GM12878 (cell line): ENCODE data around the gene NFATC1. TPM values are rescaled to one million over a fixed set of nuclear protein-coding genes. Genes with fewer than 3 reads are reported as not detected.
A peak's percentile ranks its signal among the peaks of the same experiment; 100 is the strongest.

Experiments
- ATAC-seq: fragments of 200-7000 bp; cut with Tn5 transposase; 3 replicates; pipeline ENCODE4 v1.9.1; 2020; ENCODE audit warnings: mild to moderate bottlenecking, moderate library complexity
- BruUV-seq: library from RNA; stranded (reverse); fragments of 400-500 nt; replicated peaks from 2 replicates; lab custom pipeline; 2021; lab: Mats Ljungman, UMichigan
- CTCF ChIA-PET: fragments of 300-600 bp; sonication (Branson Sonifier 250); formaldehyde crosslinking; extraction: SDS; loops from one replicate; lab custom pipeline; 2021; ENCODE audit warnings: inconsistent platforms; lab: Yijun Ruan, JAX
- POLR2A ChIA-PET: fragments of 350-600 bp; formaldehyde crosslinking; extraction: SDS; loops from one replicate; lab custom pipeline; 2021; ENCODE audit warnings: inconsistent platforms; lab: Charles Lee
- RAD21 ChIA-PET: fragments of 300-600 bp; sonication (Branson Sonifier 250); formaldehyde crosslinking; loops from one replicate; lab custom pipeline; 2023; ENCODE audit warnings: antibody characterized with exemption; ENCODE audit not compliant: unreplicated experiment; lab: Charles Lee
- SMC1A ChIA-PET: fragments of 300-600 bp; sonication (Branson Sonifier 250); formaldehyde crosslinking; loops from one replicate; lab custom pipeline; 2023; ENCODE audit not compliant: unreplicated experiment, uncharacterized antibody; lab: Charles Lee
- DNase-seq: peaks from one replicate; pipeline ENCODE4 v3.0.0-alpha.2; 2011; ENCODE audit warnings: low read depth, low spot score
- FAIRE-seq: peaks from 3 replicates; lab custom pipeline; 2011; peaks lifted over from hg19 to GRCh38; lab: Jason Lieb, UNC
- H2AFZ ChIP-seq: 2 replicates; pipeline ENCODE4 v1.6.0; 2011; ENCODE audit warnings: low read depth, low read length, control low read depth; ENCODE audit not compliant: control insufficient read depth
- H3K27ac ChIP-seq: 2 replicates; pipeline ENCODE4 v1.5.1; 2011; ENCODE audit warnings: control low read depth; ENCODE audit not compliant: control insufficient read depth, insufficient read depth
- H3K27me3 ChIP-seq, 2 experiments: replicated peaks in 1 of 2; 2 replicates each; pipeline versions ENCODE4 v1.6.0 to v1.6.1; 2011; ENCODE audit warnings: low read length in 1 of 2; ENCODE audit not compliant: control insufficient read depth in 2 of 2, insufficient read depth in 2 of 2
- H3K36me3 ChIP-seq, 2 experiments: 2 replicates each; pipeline ENCODE4 v1.5.1; 2011; ENCODE audit warnings: low read length in 1 of 2; ENCODE audit not compliant: control insufficient read depth in 2 of 2, insufficient read depth in 2 of 2
- H3K4me1 ChIP-seq: 2 replicates; pipeline ENCODE4 v1.6.1; 2011; ENCODE audit warnings: mild to moderate bottlenecking, low read length, moderate library complexity, mixed read lengths; ENCODE audit not compliant: control insufficient read depth, insufficient read depth
- H3K4me2 ChIP-seq: 2 replicates; pipeline ENCODE4 v1.6.0; 2011; ENCODE audit warnings: control low read depth; ENCODE audit not compliant: control insufficient read depth, insufficient read depth
- H3K4me3 ChIP-seq: fragments of 200-600 bp; sonication (generic); 2 replicates; pipeline ENCODE4 v1.5.1; 2016
- H3K79me2 ChIP-seq: 2 replicates; pipeline ENCODE4 v1.6.0; 2011; ENCODE audit warnings: low read length; ENCODE audit not compliant: control insufficient read depth, insufficient read depth
- H3K9ac ChIP-seq: 2 replicates; pipeline ENCODE4 v1.8.0; 2011; ENCODE audit warnings: low read length, control low read depth, mixed read lengths; ENCODE audit not compliant: control insufficient read depth, insufficient read depth
- H3K9me3 ChIP-seq: replicated peaks from 3 replicates; pipeline ENCODE4 v1.5.1; 2011; ENCODE audit warnings: mild to moderate bottlenecking, low read length; ENCODE audit not compliant: control insufficient read depth, insufficient read depth
- H4K20me1 ChIP-seq: 2 replicates; pipeline ENCODE4 v1.6.0; 2011; ENCODE audit not compliant: control insufficient read depth, insufficient read depth
- BHLHE40 ChIP-seq, 2 experiments: fragments of 450-650 bp in 1 of 2; IDR thresholded peaks; 2 replicates each; pipeline ENCODE4 v1.6.1; 2011 to 2017; ENCODE audit warnings: low read depth in 2 of 2, borderline replicate concordance in 1 of 2, improper control_type of control experiment in 1 of 2, low read length in 1 of 2, mild to moderate bottlenecking in 1 of 2
- CBX5 ChIP-seq: sonication (generic); IDR thresholded peaks from 2 replicates; pipeline ENCODE4 v1.6.1; 2016; ENCODE audit warnings: low read depth, moderate library complexity, mild to moderate bottlenecking, inconsistent platforms
- FOXM1 ChIP-seq: IDR thresholded peaks from 2 replicates; pipeline ENCODE4 v1.6.1; 2012; ENCODE audit warnings: low read depth, mild to moderate bottlenecking, inconsistent platforms, low read length, moderate library complexity
- HDAC6 ChIP-seq: fragments of 200-600 bp; sonication (generic); IDR thresholded peaks from one replicate; pipeline ENCODE4 v1.8.0; 2017; ENCODE audit warnings: antibody characterized with exemption; ENCODE audit not compliant: unreplicated experiment
- MEF2B ChIP-seq: fragments of 450-650 bp; IDR thresholded peaks from 2 replicates; pipeline ENCODE4 v1.6.1; 2018; ENCODE audit warnings: mild to moderate bottlenecking, moderate library complexity; ENCODE audit not compliant: partially characterized antibody, poor library complexity, severe bottlenecking
- MXI1 ChIP-seq: fragments of 150-350 bp; IDR thresholded peaks from 2 replicates; pipeline ENCODE4 v1.6.1; 2011; ENCODE audit warnings: low read depth, mild to moderate bottlenecking, inconsistent platforms, low read length, improper control_type of control experiment
- POU2F2 ChIP-seq: IDR thresholded peaks from 3 replicates; pipeline ENCODE4 v1.6.1; 2011; ENCODE audit warnings: low read depth, mild to moderate bottlenecking, low read length, borderline replicate concordance
- RAD21 ChIP-seq: IDR thresholded peaks from 2 replicates; pipeline ENCODE4 v1.6.1; 2011; ENCODE audit warnings: mild to moderate bottlenecking, low read depth, low read length, moderate library complexity; ENCODE audit not compliant: insufficient read depth
- RB1 ChIP-seq: fragments of 450-650 bp; formaldehyde crosslinking; IDR thresholded peaks from 2 replicates; pipeline ENCODE4 v1.6.1; 2017; ENCODE audit warnings: mild to moderate bottlenecking, borderline replicate concordance
- RUNX3 ChIP-seq: IDR thresholded peaks from 2 replicates; pipeline ENCODE4 v1.6.1; 2012; ENCODE audit warnings: low read length, inconsistent platforms
- SMC3 ChIP-seq: IDR thresholded peaks from 2 replicates; pipeline ENCODE4 v1.6.1; 2011; ENCODE audit warnings: low read length, improper control_type of control experiment, borderline replicate concordance
- YY1 ChIP-seq: IDR thresholded peaks from 2 replicates; pipeline ENCODE4 v1.6.1; 2011; ENCODE audit warnings: low read depth, mild to moderate bottlenecking, low read length
- WGBS: methylation state at CpG from one replicate; pipeline ENCODE4 v1.1.6; 2016; ENCODE audit warnings: low lambda C conversion rate; ENCODE audit not compliant: insufficient replicate concordance, insufficient coverage; ENCODE audit errors: missing lambda C conversion rate; 5-methylcytosine and 5-hydroxymethylcytosine counted together
- in situ Hi-C: fragments of 300-500 bp; cut with MboI; formaldehyde crosslinking; loops from 9 replicates; pipeline ENCODE4 v1.14.3; 2018; ENCODE audit warnings: mixed read lengths
- intact Hi-C: fragments of 100-400 bp; cut with micrococcal nuclease; formaldehyde crosslinking; loops from one replicate; pipeline ENCODE4 v1.14.2; 2022; ENCODE audit not compliant: unreplicated experiment
- polyA plus RNA-seq, 11 experiments: library from polyadenylated mRNA; depleted of rRNA in 4 of 11; unstranded in 6 of 11; stranded (reverse) in 5 of 11; fragments of >200 nt; fragmentation: Nextera tagmentation in 4 of 11; fragmentation: Illumina TruSeq in 1 of 11; extraction: Ambion mirVana in 4 of 11; extraction: Trizol in 1 of 11; gene quantifications; 1 replicate in 1 of 11; 2 replicates in 10 of 11; pipeline versions ENCODE4 v1.2.1 to v1.2.3, GENCODE V29; 2011 to 2016; ENCODE audit warnings: inconsistent platforms in 2 of 11, missing spikeins in 2 of 11, low read depth in 1 of 11
- total RNA-seq, 4 experiments: library from RNA; depleted of rRNA in 3 of 4; stranded (reverse); fragments of >200 nt in 3 of 4; fragmentation: Illumina TruSeq in 1 of 4; extraction: Trizol in 1 of 4; gene quantifications; 2 replicates each; pipeline versions ENCODE4 v1.2.1 to v1.2.3, GENCODE V29; 2013 to 2021
- TF ChIP-seq, protein P1 (sequence below), 3 experiments: IDR thresholded peaks in 2 of 3; conservative IDR thresholded peaks in 1 of 3; 2 replicates each; pipeline ENCODE4 v1.5.1; 2011; ENCODE audit warnings: low read depth in 3 of 3, low read length in 3 of 3, mild to moderate bottlenecking in 3 of 3, control low read depth in 2 of 3, moderate library complexity in 2 of 3, inconsistent platforms in 1 of 3, mixed read lengths in 1 of 3; ENCODE audit not compliant: control insufficient read depth in 2 of 3, insufficient read depth in 1 of 3; ENCODE audit errors: extremely low read depth in 1 of 3

The NFATC1 gene
- total and polyA plus RNA-seq, 10 of the 15 experiments (the other 5 are each of a cell fraction or from before 2014, with no cell fraction given), result 0.84 to 20.8 (median 5.1) TPM

DNA sequence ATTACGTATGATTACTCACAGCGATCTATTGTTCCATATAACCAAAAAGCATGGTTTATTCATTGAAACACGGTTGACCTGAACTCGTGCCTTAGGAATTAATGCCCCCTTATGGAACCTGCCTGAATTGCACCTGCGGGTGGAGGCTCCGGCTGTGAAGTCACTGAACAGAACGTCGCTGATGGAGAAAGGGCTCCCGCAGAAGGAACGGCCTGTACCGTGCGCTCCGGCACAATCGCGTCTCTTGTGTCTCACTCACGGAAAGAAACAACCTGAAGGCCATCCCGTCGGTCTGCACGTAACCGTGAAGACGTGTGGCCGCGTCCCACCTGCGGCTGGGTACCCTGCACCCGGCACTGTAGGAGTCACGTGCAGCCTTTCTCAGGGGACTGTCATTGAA lies 133.1 kb downstream of the NFATC1 start:
- SMC1A ChIA-PET, result interaction anchor here (0.9 to 1.9 kb wide), 4 partner anchors 131 to 154 kb away, joined by 3 to 8 read pairs (median 6); no protein-coding TSS in a partner anchor
- WGBS, result 55% methylated on average over 26 of the region's 26 CpGs
- DNase-seq, result no peak
- no peak overlapping the region for H3K4me3 ChIP-seq
- no peaks in the 10 kb centered on the region for H3K36me3 ChIP-seq
- no peaks in the 10 kb centered on the region for H3K27me3 ChIP-seq
- no peak overlapping the region for H3K27ac ChIP-seq
- H4K20me1 ChIP-seq, result no peaks in the 10 kb centered on the region
- H3K4me1 ChIP-seq, result peaks cover 9% of the 10 kb centered on the region
- intact Hi-C loops, result loop anchor here (1.0 to 5.0 kb wide), 3 partner anchors 115 to 148 kb away; partner anchors contain the start of gene NFATC1
- no peak overlapping the region for H3K4me2 ChIP-seq
- no peak overlapping the region for H2AFZ ChIP-seq
- in situ Hi-C loops, result no loop called here
- H3K79me2 ChIP-seq, result no peaks in the 10 kb centered on the region
- CTCF ChIA-PET, result interaction anchor here (0.6 to 6.4 kb wide), 9 partner anchors 61 to 149 kb away, joined by 3 to 48 read pairs (median 4); partner anchors contain the start of gene NFATC1
- RAD21 ChIA-PET, result interaction anchor here (1.5 to 2.0 kb wide), 3 partner anchors 133 to 154 kb away, joined by 4 to 5 read pairs (median 4); partner anchors contain the start of gene NFATC1
- TF ChIP-seq MEF2B (no peak), RB1 (peak; percentile 43; the same call in 1 of the 2 replicates), FOXM1 (peak; percentile 34; the same call in 1 of the 2 replicates), SMC3 (peak; percentile 96), YY1 (peak; percentile 50; the same call in 1 of the 2 replicates), HDAC6 (no peak), BHLHE40 (IDR thresholded peaks at IDR 0.05; ENCODE audit: borderline replicate concordance in 1 of 2, low read depth in 2 of 2, low read length in 1 of 2) (peak in 1 of 2 experiments; percentile 7; a peak in 1 of 4 replicates), CBX5 (0 out of 2 replicates have a peak, but pooled peaks have one; percentile 31), RAD21 (peak; percentile 99), MXI1 (no peak), POU2F2 (0 out of 3 replicates have a peak, but pooled peaks have one; percentile 20), RUNX3 (0 out of 2 replicates have a peak, but pooled peaks have one; percentile 21)
- TF ChIP-seq, protein P1, sequence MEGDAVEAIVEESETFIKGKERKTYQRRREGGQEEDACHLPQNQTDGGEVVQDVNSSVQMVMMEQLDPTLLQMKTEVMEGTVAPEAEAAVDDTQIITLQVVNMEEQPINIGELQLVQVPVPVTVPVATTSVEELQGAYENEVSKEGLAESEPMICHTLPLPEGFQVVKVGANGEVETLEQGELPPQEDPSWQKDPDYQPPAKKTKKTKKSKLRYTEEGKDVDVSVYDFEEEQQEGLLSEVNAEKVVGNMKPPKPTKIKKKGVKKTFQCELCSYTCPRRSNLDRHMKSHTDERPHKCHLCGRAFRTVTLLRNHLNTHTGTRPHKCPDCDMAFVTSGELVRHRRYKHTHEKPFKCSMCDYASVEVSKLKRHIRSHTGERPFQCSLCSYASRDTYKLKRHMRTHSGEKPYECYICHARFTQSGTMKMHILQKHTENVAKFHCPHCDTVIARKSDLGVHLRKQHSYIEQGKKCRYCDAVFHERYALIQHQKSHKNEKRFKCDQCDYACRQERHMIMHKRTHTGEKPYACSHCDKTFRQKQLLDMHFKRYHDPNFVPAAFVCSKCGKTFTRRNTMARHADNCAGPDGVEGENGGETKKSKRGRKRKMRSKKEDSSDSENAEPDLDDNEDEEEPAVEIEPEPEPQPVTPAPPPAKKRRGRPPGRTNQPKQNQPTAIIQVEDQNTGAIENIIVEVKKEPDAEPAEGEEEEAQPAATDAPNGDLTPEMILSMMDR (IDR thresholded peaks at IDR 0.05 in 2 of 3, conservative IDR thresholded peaks at IDR 0.05 in 1 of 3; ENCODE audit: control insufficient read depth in 2 of 3, extremely low read depth in 1 of 3, insufficient read depth in 1 of 3, low read depth in 3 of 3, low read length in 3 of 3), result peak; percentile 83 to 93 (median 84)
- TF ChIP-seq, all 136 proteins: peak for 10
- BruUV-seq, result no TSS peak
- ATAC-seq (peak; percentile 59), FAIRE-seq (peak; percentile 92)
- Histone ChIP-seq H3K9me3 (no peaks in the 10 kb centered on the region), H3K9ac (no peak overlapping the region)
- POLR2A ChIA-PET, result no interaction called here
